SK-N-SH (cell line): ENCODE results near the gene SPTA1. TPM values are rescaled to one million over a fixed set of nuclear protein-coding genes. Genes with fewer than 3 reads are reported as not detected.

Experiments
- CTCF ChIA-PET: fragments of 300-600, 350-600 bp; formaldehyde crosslinking; extraction: SDS; loops from one replicate; lab custom pipeline; 2021; lab: Yijun Ruan, JAX
- POLR2A ChIA-PET: fragments of 350-600 bp; sonication (Branson Sonifier 250); formaldehyde crosslinking; extraction: SDS; loops from one replicate; lab custom pipeline; 2020; ENCODE audit warnings: antibody characterized with exemption, inconsistent platforms; lab: Yijun Ruan, JAX
- DNase-seq: peaks from one replicate; pipeline ENCODE4 v3.0.0; 2012
- H2AFZ ChIP-seq: fragments of 200-600 bp; sonication (generic); 2 replicates; pipeline ENCODE4 v1.8.1; 2016; ENCODE audit warnings: antibody characterized with exemption, mild to moderate bottlenecking, low read depth
- H3F3A ChIP-seq: fragments of 200-600 bp; sonication (generic); replicated peaks from 2 replicates; pipeline ENCODE3; 2016; ENCODE audit warnings: antibody characterized with exemption, mild to moderate bottlenecking; ENCODE audit not compliant: insufficient read depth
- H3K27ac ChIP-seq, 2 experiments: fragments of 200-500 bp in 1 of 2; fragments of 200-600 bp in 1 of 2; sonication (Bioruptor generic) in 1 of 2; sonication (generic), shearing (Covaris generic) in 1 of 2; 2 replicates each; pipeline versions ENCODE4 v1.5.1 to v1.6.1; 2014 to 2016; ENCODE audit warnings: low read depth in 2 of 2, inconsistent platforms in 1 of 2, low read length in 1 of 2, mild to moderate bottlenecking in 1 of 2, mixed read lengths in 1 of 2
- H3K27me3 ChIP-seq: fragments of 200-600 bp; sonication (generic), shearing (Covaris generic); 2 replicates; pipeline ENCODE4 v1.6.1; 2016; ENCODE audit warnings: mixed run types; ENCODE audit not compliant: insufficient read depth
- H3K36me3 ChIP-seq, 2 experiments: fragments of 200-500 bp in 1 of 2; fragments of 200-600 bp in 1 of 2; sonication (Bioruptor generic) in 1 of 2; sonication (generic) in 1 of 2; replicated peaks in 1 of 2; 2 replicates each; pipeline versions ENCODE3 to v1.5.1; 2014 to 2016; ENCODE audit warnings: low read length in 1 of 2, mild to moderate bottlenecking in 1 of 2; ENCODE audit not compliant: insufficient read depth in 2 of 2, control insufficient read depth in 1 of 2
- H3K4me1 ChIP-seq, 2 experiments: fragments of 200-500 bp in 1 of 2; fragments of 200-600 bp in 1 of 2; sonication (Bioruptor generic) in 1 of 2; sonication (generic), shearing (Covaris generic) in 1 of 2; 2 replicates each; pipeline versions ENCODE4 v1.5.1 to v1.6.1; 2014 to 2016; ENCODE audit warnings: low read depth in 1 of 2, low read length in 1 of 2, mixed run types in 1 of 2; ENCODE audit not compliant: insufficient read depth in 2 of 2, control insufficient read depth in 1 of 2
- H3K4me2 ChIP-seq: fragments of 200-600 bp; sonication (generic), shearing (Covaris generic); 2 replicates; pipeline ENCODE4 v1.6.1; 2017; ENCODE audit warnings: mixed run types
- H3K4me3 ChIP-seq, 2 experiments: fragments of 200-500 bp in 1 of 2; fragments of 200-600 bp in 1 of 2; sonication (Bioruptor generic) in 1 of 2; sonication (generic), shearing (Covaris generic) in 1 of 2; 2 replicates each; pipeline versions ENCODE4 v1.5.1 to v1.8.1; 2014 to 2016; ENCODE audit warnings: low read depth in 2 of 2, inconsistent platforms in 1 of 2, low read length in 1 of 2, mild to moderate bottlenecking in 1 of 2, mixed read lengths in 1 of 2, moderate library complexity in 1 of 2
- H3K79me2 ChIP-seq: fragments of 200-600 bp; sonication (generic); 2 replicates; pipeline ENCODE4 v1.8.1; 2017; ENCODE audit warnings: mild to moderate bottlenecking; ENCODE audit not compliant: insufficient read depth
- H3K9ac ChIP-seq: fragments of 200-600 bp; sonication (generic); 2 replicates; pipeline ENCODE4 v1.6.1; 2017; ENCODE audit warnings: mixed run types
- H3K9me2 ChIP-seq: fragments of 200-600 bp; sonication (generic); 2 replicates; pipeline ENCODE4 v1.6.1; 2017; ENCODE audit warnings: mixed run types
- H3K9me3 ChIP-seq: fragments of 200-600 bp; sonication (generic); 2 replicates; pipeline ENCODE4 v1.6.1; 2017; ENCODE audit warnings: mixed run types, mild to moderate bottlenecking, moderate library complexity
- H4K20me1 ChIP-seq: fragments of 200-600 bp; sonication (generic); 2 replicates; pipeline ENCODE4 v1.6.1; 2017; ENCODE audit warnings: mild to moderate bottlenecking, mixed run types; ENCODE audit not compliant: insufficient read depth
- EZH2phosphoT487 ChIP-seq: fragments of 200-600 bp; sonication (generic); IDR thresholded peaks from 2 replicates; pipeline ENCODE4 v1.6.1; 2017; ENCODE audit warnings: low read depth, mixed run types, mild to moderate bottlenecking, antibody characterized with exemption, moderate library complexity, borderline replicate concordance
- FOSL2 ChIP-seq: IDR thresholded peaks from 2 replicates; pipeline ENCODE4 v1.4.0; 2012; ENCODE audit warnings: low read depth, mild to moderate bottlenecking, moderate library complexity, borderline replicate concordance
- GATA2 ChIP-seq: sonication (generic); formaldehyde crosslinking; IDR thresholded peaks from 2 replicates; pipeline ENCODE4 v1.5.0; 2020; ENCODE audit warnings: mild to moderate bottlenecking, missing genetic modification reagents
- IRF3 ChIP-seq: fragments of 150-350 bp; IDR thresholded peaks from 2 replicates; pipeline ENCODE4 v1.6.1; 2016; ENCODE audit warnings: mild to moderate bottlenecking, low read depth, low read length
- JUND ChIP-seq: IDR thresholded peaks from 2 replicates; pipeline ENCODE4 v1.4.0; 2012
- PBX3 ChIP-seq: IDR thresholded peaks from 2 replicates; pipeline ENCODE4; 2012
- RAD21 ChIP-seq: IDR thresholded peaks from 2 replicates; pipeline ENCODE4 v1.6.1; 2012; ENCODE audit warnings: mild to moderate bottlenecking, low read length
- polyA plus RNA-seq, 3 experiments: library from polyadenylated mRNA; depleted of rRNA; stranded (reverse); fragments of >200 nt; gene quantifications; 2 replicates each; pipeline ENCODE4 v1.2.3, GENCODE V29; 2012
- TF ChIP-seq, protein P1 (sequence below): fragments of 150-350 bp; IDR thresholded peaks from 2 replicates; pipeline ENCODE4 v1.6.1; 2017; ENCODE audit warnings: antibody characterized with exemption, low read length, low read depth, borderline replicate concordance
- TF ChIP-seq, protein P2 (sequence below): IDR thresholded peaks from 2 replicates; pipeline ENCODE4 v1.6.1; 2012; ENCODE audit warnings: mild to moderate bottlenecking, low read depth, low read length, moderate library complexity
- TF ChIP-seq, protein P3 (sequence below): fragments of 200-600 bp; sonication (generic); IDR thresholded peaks from 2 replicates; pipeline ENCODE4 v1.6.1; 2017; ENCODE audit warnings: antibody characterized with exemption, mild to moderate bottlenecking, moderate library complexity

Gene SPTA1
- polyA plus RNA-seq, 1 of the 3 experiments (the other 2 are of a cell fraction), result not detected

DNA sequence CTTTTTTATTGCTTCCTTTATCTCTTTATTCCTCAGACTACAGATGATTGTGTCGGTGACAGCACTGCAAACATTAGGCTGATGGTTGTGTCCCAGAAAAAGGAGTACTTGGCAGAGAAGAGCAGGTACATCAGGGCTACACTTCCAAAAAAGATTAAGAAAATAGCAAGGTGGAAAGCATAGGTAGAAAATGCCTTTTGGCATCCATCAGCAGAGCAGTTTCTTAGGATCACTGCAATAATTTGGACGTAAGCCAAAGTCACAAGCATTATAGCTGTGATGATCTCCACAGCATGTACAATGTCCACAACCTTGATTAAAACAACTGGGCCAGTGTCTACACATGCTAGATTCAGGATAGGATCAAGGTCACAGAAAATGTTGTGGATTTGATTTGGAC, 8.1 kb upstream of the SPTA1 start (continued):
- TF ChIP-seq EZH2phosphoT487 (no peak), JUND (no peak), IRF3 (no peak), PBX3 (no peak)
- TF ChIP-seq, protein P1, sequence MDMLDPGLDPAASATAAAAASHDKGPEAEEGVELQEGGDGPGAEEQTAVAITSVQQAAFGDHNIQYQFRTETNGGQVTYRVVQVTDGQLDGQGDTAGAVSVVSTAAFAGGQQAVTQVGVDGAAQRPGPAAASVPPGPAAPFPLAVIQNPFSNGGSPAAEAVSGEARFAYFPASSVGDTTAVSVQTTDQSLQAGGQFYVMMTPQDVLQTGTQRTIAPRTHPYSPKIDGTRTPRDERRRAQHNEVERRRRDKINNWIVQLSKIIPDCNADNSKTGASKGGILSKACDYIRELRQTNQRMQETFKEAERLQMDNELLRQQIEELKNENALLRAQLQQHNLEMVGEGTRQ, result no peak

DNA sequence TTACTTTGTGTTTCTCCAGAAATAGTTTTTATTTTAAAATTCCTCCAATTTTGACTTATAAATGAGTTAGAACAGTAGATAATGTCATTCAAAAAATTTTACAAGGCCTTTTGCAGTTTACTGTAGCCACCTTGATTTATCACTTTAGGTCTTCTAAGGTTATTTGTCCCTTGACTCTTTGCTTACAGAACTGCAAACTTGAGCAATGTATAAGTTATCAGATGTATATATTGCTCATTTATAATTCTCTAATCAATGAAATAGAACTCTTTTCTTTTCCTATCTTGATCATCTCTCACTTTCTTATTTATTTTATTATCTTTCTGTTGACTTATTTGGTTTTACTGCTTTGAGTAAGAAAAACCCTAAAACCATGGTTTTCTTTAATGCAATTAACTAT, 5.8 kb upstream of the SPTA1 start:
- POLR2A ChIA-PET, result no interaction called here
- H3K4me1 ChIP-seq, result no peaks in the 10 kb centered on the region
- DNase-seq, result no peak
- no peaks in the 10 kb centered on the region for H3F3A ChIP-seq
- H3K79me2 ChIP-seq, result no peaks in the 10 kb centered on the region
- no peak overlapping the region for H3K9ac ChIP-seq
- no peak for TF ChIP-seq RAD21
- TF ChIP-seq, protein P2, sequence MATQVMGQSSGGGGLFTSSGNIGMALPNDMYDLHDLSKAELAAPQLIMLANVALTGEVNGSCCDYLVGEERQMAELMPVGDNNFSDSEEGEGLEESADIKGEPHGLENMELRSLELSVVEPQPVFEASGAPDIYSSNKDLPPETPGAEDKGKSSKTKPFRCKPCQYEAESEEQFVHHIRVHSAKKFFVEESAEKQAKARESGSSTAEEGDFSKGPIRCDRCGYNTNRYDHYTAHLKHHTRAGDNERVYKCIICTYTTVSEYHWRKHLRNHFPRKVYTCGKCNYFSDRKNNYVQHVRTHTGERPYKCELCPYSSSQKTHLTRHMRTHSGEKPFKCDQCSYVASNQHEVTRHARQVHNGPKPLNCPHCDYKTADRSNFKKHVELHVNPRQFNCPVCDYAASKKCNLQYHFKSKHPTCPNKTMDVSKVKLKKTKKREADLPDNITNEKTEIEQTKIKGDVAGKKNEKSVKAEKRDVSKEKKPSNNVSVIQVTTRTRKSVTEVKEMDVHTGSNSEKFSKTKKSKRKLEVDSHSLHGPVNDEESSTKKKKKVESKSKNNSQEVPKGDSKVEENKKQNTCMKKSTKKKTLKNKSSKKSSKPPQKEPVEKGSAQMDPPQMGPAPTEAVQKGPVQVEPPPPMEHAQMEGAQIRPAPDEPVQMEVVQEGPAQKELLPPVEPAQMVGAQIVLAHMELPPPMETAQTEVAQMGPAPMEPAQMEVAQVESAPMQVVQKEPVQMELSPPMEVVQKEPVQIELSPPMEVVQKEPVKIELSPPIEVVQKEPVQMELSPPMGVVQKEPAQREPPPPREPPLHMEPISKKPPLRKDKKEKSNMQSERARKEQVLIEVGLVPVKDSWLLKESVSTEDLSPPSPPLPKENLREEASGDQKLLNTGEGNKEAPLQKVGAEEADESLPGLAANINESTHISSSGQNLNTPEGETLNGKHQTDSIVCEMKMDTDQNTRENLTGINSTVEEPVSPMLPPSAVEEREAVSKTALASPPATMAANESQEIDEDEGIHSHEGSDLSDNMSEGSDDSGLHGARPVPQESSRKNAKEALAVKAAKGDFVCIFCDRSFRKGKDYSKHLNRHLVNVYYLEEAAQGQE, result no peak
- TF ChIP-seq, protein P1, result no peak
- TF ChIP-seq, protein P3, sequence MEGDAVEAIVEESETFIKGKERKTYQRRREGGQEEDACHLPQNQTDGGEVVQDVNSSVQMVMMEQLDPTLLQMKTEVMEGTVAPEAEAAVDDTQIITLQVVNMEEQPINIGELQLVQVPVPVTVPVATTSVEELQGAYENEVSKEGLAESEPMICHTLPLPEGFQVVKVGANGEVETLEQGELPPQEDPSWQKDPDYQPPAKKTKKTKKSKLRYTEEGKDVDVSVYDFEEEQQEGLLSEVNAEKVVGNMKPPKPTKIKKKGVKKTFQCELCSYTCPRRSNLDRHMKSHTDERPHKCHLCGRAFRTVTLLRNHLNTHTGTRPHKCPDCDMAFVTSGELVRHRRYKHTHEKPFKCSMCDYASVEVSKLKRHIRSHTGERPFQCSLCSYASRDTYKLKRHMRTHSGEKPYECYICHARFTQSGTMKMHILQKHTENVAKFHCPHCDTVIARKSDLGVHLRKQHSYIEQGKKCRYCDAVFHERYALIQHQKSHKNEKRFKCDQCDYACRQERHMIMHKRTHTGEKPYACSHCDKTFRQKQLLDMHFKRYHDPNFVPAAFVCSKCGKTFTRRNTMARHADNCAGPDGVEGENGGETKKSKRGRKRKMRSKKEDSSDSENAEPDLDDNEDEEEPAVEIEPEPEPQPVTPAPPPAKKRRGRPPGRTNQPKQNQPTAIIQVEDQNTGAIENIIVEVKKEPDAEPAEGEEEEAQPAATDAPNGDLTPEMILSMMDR, result no peak
- no peak for TF ChIP-seq PBX3
- TF ChIP-seq FOSL2, result no peak
- TF ChIP-seq GATA2 (CRISPR knock-in tag), result no peak
- TF ChIP-seq, all 33 proteins: peak for 0
- Histone ChIP-seq H2AFZ (no peak overlapping the region), H3K4me2 (no peak overlapping the region), H3K9me3 (no peaks in the 10 kb centered on the region), H3K36me3 (no peaks in the 10 kb centered on the region), H4K20me1 (no peaks in the 10 kb centered on the region), H3K27me3 (0 out of 2 replicates have a peak, but pooled peaks cover 4% of the 10 kb centered on the region), H3K4me3 (no peak overlapping the region), H3K9me2 (no peaks in the 10 kb centered on the region), H3K27ac (no peak overlapping the region)
- CTCF ChIA-PET, result no interaction called here
